Iris pigment epithelial cell (primary cell): ENCODE results near the gene TUBB3.
"Not testable (repeated sequence)": the region's sequence is repeated elsewhere in the genome, so short reads cannot be mapped to it uniquely, and the experiment has no call there.

Experiments
- DNase-seq: peaks from one replicate; pipeline ENCODE4 v3.0.0-alpha.2; 2011; ENCODE audit warnings: low read depth

Gene TUBB3

GRCh38 chr16:89902980-89903379, 20.2 kb upstream of the TUBB3 start:
- DNase-seq, result no peak

DNA sequence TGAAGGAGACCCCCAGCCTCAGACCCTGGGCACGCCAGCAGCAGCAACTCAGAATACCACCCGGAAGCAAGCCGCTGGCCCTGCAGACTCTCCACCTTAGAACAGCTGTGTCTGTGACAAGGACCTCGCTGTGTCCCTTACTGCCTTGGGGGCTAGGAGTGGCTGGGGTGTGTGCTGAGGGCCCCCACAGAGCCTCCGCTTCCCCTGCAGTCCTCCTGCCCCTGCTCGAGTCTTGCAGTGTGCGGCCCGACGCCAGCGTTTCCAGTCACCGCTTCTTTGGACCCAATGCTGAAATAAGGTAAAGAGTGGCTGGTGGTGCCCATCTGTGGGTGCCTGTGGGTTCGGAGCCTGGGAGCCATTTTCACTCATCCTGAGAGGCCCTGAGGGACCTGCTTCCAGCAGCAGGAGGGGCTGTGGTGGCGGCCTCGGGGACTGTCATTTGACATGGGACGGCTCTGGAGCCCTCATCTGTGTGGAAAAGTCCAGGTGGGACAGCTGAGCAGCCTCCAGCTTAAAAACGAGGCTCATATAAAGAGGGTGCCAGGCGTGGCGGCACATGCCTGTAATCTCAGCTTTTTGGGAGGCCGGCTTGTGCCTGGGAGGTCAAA, 19.1 kb upstream of the TUBB3 start:
- no peak for DNase-seq

DNA sequence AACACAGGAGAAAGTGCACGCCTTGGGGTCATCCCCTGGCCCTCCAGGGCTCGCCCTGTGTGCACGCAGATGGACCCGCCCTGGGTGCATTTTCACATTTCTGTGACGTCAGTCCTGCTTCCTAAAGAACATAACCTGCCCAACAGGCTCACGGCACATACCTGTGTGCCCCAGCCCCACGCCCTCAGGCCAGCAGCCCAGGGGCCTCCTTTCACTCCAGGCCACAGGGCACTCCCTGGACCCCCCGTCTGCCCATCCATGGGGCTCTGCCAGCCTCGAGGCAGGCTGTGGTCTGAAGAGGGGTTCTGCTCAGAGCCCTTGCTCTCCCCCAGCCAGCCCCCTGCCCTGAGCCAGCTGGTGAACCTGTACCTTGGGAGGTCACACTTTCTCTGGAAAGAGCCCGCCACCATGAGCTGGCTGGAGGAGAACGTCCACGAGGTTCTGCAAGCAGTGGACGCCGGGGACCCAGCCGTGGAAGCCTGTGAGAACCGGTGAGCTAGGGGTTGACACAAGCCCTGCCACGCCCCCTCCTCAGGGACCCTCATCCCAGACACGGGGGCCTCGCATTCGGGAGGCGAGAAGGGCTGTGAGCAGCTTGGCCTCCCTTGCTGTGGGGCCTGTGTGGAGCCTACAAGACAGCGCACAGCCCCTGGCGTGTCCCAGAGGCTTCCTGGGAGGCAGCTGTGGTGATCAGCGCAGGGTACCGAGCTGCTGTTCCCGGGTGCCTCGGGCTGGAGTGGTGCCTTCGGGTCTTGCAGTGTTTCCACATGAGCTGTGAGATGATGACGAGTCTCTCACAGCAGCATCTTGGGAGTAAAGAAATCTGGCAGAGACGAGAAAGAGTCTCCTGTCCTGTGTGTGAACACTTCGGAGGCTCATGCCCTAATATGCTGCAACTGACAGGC, 18.3 kb upstream of the TUBB3 start:
- no peak for DNase-seq

DNA sequence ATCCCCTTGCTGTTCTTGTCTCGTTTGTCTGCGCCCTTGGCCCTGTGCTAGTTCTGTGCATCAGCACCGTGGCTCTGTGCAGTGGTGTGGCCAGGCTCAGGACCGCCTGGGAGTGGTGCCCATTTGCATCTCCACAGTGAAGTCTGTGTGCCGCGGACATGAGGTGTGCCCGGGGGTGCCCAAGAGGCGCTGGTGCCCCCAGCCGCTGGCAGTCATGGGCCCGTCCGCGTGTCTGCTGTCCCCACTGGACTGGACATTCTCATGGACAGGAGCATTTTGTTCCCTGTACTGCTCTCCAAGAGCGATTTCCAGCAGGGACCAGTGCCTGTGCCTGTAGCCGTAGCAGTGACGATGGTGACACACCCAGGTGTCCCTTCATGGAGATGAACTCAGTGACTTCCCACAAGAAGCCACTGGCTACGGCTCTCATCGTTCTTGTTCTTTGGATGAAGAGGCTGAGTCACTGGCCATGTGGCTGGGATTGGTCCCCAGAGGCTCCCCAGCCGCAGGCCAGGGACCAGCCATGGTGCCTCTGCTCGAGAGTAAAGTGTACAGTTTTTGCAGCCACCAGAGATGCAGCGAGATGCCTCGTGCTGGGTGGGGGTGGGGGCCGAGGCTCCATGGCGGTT, 17.5 kb upstream of the TUBB3 start:
- DNase-seq, result no peak

GRCh38 chr16:89906140-89907025, 16.8 kb upstream of the TUBB3 start:
- no peak for DNase-seq

DNA sequence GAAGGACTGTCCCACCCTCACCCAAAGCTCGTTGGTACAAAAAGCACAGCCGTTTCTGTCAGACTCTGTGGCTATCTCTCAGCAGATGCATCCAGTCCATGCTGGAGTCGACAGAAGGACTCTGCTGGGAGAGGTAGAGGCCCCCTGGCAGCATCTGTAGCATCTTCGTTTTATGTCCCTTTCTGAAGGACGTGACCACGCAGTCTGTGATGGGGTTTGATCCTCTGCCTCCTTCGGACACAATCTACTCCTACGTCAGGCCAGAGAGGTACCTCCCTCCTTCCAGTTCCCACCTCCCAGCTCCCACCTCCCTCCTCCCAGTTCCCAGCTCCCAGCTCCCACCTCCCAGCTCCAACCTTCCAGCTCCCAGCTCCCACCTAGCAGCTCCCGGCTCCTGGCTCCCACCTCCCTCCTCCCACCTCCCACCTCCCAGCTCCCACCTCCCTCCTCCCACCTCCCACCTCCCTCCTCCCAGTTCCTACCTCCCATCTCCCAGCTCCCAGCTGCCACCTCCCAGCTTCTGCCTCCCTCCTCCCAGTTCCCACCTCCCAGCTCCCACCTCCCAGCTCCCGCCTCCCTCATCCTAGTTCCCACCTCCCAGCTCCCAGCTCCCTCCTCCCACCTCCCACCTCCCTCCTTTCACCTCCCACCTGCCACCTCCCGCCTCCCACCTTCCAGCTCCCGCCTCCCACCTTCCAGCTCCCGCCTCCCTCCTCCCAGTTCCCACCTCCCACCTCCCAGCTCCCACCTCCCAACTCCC, 15.9 kb upstream of the TUBB3 start:
- no peak for DNase-seq

- no peak for DNase-seq
Measured at GRCh38 chr16:89908236-89908635, 14.9 kb upstream of the TUBB3 start.

- peak; percentile 79 for DNase-seq
Measured at GRCh38 chr16:89909777-89910716, 13.1 kb upstream of the TUBB3 start.

GRCh38 chr16:89910717-89911354, 12.3 kb upstream of the TUBB3 start:
- DNase-seq, result no peak

DNA sequence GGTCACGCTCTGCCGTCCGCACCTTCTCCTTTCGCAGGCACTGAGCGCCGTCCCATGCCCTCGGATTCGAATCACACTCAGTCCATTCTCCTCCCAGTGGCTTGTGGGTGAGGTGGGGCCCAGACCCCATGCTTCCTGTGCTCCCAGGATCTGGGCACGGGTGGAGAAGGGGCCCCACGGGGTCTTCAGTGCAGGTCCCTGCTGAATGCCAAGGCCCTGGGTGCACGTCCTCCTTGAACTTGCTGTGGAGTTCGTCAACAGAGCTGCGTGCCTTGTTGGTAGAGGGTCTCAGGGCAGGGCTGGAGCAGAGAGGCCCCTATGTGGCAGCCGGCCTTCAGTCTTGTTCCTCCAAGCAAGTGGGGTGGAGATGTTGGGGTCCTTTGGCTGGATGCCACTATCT, 11.8 kb upstream of the TUBB3 start:
- DNase-seq, result no peak

DNA sequence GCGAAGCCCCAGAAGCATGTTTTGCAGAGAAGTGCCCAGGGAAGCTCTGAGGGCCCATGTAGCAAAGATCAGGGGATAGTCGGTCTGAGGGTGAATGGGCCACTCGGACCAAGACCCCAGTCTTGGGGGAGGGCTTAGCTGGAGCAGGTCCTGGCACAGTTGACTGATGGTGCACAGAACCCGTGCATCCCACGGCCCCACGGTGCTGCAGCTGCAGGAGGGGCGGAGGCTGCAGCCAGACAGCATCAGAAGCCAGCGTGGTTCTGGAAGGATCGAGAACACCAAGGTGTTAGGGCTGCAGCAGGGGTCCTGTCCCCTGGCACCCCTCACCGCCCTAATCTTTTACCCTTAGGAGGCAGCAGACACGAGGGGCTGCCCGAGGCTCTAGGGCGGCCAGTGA, 11.0 kb upstream of the TUBB3 start:
- no peak for DNase-seq

DNA sequence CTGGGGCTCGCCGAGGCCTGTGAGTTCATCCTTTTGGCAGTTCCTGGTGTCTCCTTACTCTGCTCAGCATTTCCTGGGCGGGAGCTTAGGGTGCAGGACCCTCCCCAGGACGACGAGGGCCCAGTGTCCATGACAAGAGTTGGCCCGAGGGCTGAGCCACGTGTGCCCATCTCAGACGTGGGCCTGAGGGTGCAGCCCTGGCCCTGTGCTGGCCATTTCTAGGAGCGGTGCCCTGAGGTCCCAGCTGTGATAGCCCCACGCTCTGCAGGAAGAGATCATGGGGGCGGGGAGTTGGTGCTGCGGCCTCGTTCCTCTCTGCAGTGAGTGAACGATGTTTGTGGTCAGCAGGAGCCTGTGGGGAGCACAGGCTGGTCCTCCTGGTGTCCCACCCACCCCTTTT, 10.5 kb upstream of the TUBB3 start:
- no peak for DNase-seq

GRCh38 chr16:89913408-89914387, 9.4 kb upstream of the TUBB3 start:
- no peak for DNase-seq

DNA sequence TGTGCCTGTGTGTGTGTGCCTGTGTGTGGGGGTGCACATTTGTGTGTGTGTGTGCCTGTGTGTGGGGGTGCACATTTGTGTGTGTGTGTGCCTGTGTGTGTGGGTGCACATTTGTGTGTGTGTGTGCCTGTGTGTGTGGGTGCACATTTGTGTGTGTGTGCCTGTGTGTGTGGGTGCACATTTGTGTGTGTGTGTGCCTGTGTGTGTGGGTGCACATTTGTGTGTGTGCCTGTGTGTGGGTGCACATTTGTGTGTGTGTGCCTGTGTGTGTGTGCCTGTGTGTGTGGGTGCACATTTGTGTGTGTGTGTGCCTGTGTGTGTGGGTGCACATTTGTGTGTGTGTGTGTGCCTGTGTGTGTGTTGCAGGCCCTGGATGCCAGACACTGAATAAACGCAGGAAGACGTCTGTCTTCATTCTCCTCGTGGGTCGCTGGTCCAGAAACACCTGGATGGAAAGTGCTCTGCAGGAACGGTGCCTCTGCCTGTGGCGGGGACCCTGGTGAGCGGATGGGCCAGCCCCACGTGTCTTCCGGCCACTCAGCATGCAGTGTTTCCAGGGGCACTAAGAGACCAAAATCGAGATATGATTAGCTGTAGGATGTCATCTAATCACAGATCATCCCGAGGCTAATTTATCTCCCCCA, 8.4 kb upstream of the TUBB3 start:
- DNase-seq, result not testable (repeated sequence)

- DNase-seq, result no peak
Measured at GRCh38 chr16:89915303-89916232, 7.6 kb upstream of the TUBB3 start.

- peak; percentile 66 for DNase-seq
Measured at GRCh38 chr16:89917773-89918452, 5.2 kb upstream of the TUBB3 start.
